ENCODE measurements around the gene ALPG.

ALPG gene

GRCh38 chr2:232458661-232459418, 52.2 kb downstream of the ALPG start:
- no peak for DNase-seq (ENCODE audit: low read depth)

DNA sequence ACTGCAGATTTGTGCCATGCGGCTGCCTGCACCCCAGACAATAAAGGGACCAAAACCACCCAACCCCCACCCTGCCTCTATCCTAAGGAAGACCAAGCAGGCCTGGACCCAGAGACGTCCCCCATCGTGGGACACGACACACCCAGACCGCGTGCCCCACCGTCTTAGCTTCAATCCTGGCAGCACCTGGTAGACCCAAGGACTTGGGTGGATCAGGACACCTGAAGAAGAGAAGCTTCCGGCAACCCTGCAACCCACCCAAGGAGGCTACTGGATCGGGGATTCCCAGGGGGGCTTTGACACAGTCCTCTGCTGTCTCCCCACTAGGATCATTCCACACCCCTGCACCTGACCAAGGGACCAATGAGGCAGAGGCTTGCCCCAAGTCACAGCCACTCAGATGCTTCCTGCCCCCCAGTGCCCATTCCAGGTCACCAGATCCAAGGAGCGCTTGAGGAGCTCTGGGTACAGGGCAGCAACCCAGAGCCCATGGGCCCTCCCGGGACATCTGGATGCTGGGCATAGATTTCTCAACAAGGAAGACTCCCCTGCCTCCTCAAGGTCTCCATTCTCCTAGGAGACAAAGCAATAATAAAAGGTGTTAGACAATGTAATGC, 52.9 kb downstream of the ALPG start:
- DNase-seq (ENCODE audit: low read depth): no peak

GRCh38 chr2:232460171-232460570, 53.5 kb downstream of the ALPG start:
- no peak for DNase-seq (ENCODE audit: low read depth)

Measured in stimulated activated CD8-positive, alpha-beta memory T cell treated with anti-CD3 and anti-CD28 coated beads, Interleukin-12 subunit alpha, Interleukin-12 subunit beta, amount 100 ng/mL, for 4 hours (primary cell).